Karpas-422 (cell line): ENCODE measurements around the gene MED31. TPM values are rescaled to one million over a fixed set of nuclear protein-coding genes. Genes with fewer than 3 reads are reported as not detected.
"Not testable (repeated sequence)": the region's sequence is repeated elsewhere in the genome, so short reads cannot be mapped to it uniquely, and the experiment has no call there.

Source experiments
- DNase-seq: peaks from one replicate; pipeline ENCODE4 v3.0.0-alpha.2; 2015
- H2AFZ ChIP-seq: fragments of 200-600 bp; sonication (generic); 2 replicates; pipeline ENCODE4 v1.6.1; 2014; ENCODE audit warnings: antibody characterized with exemption, low read length, mixed read lengths
- H3K27ac ChIP-seq: fragments of 200-600 bp; sonication (generic); 2 replicates; pipeline ENCODE4 v1.5.1; 2014; ENCODE audit warnings: mild to moderate bottlenecking, low read length, moderate library complexity
- H3K27me3 ChIP-seq: fragments of 200-600 bp; sonication (generic); 2 replicates; pipeline ENCODE4 v1.6.1; 2014; ENCODE audit warnings: low read length, mixed read lengths
- H3K36me3 ChIP-seq: fragments of 200-600 bp; sonication (generic); 2 replicates; pipeline ENCODE4 v1.6.1; 2014; ENCODE audit warnings: low read length, mixed read lengths; ENCODE audit not compliant: insufficient read depth
- H3K4me1 ChIP-seq: fragments of 200-600 bp; sonication (generic); 2 replicates; pipeline ENCODE4 v1.6.1; 2014; ENCODE audit warnings: mild to moderate bottlenecking, low read length, mixed read lengths
- H3K4me2 ChIP-seq: fragments of 200-600 bp; sonication (generic); 2 replicates; pipeline ENCODE4 v1.6.1; 2014; ENCODE audit warnings: low read length, low read depth, mild to moderate bottlenecking; ENCODE audit not compliant: poor library complexity, severe bottlenecking
- H3K4me3 ChIP-seq: fragments of 200-600 bp; sonication (generic); 2 replicates; pipeline ENCODE4 v1.5.1; 2014; ENCODE audit warnings: mild to moderate bottlenecking, antibody characterized with exemption, low read length, mixed read lengths
- H3K79me2 ChIP-seq: fragments of 200-600 bp; sonication (generic); 2 replicates; pipeline ENCODE4 v1.6.1; 2014; ENCODE audit warnings: mild to moderate bottlenecking, low read length, mixed read lengths
- H3K9ac ChIP-seq: fragments of 200-600 bp; sonication (generic); 2 replicates; pipeline ENCODE4 v1.6.0; 2014; ENCODE audit warnings: low read length
- H3K9me2 ChIP-seq: fragments of 200-600 bp; sonication (generic), shearing (Covaris generic); replicated peaks from 2 replicates; pipeline ENCODE4 v1.6.0; 2014; ENCODE audit warnings: mild to moderate bottlenecking, low read length, moderate library complexity; ENCODE audit not compliant: insufficient read depth
- H3K9me3 ChIP-seq: fragments of 300-700, 200-600 bp; sonication (generic); 2 replicates; pipeline ENCODE4 v1.6.1; 2014; ENCODE audit warnings: low read length, mixed read lengths
- H4K20me1 ChIP-seq: fragments of 200-600 bp; sonication (generic); 2 replicates; pipeline ENCODE4 v1.6.1; 2014; ENCODE audit warnings: mild to moderate bottlenecking, antibody characterized with exemption, low read length, low read depth; ENCODE audit not compliant: insufficient read depth
- total RNA-seq: library from RNA; depleted of rRNA; stranded (reverse); fragments of >200 nt; shearing (Covaris generic); gene quantifications from 2 replicates; pipeline ENCODE4 v1.2.3, GENCODE V29; 2014; ENCODE audit warnings: low replicate concordance

Gene MED31
- total RNA-seq, 1 experiment from 2014 or later: 45.3 TPM

DNA sequence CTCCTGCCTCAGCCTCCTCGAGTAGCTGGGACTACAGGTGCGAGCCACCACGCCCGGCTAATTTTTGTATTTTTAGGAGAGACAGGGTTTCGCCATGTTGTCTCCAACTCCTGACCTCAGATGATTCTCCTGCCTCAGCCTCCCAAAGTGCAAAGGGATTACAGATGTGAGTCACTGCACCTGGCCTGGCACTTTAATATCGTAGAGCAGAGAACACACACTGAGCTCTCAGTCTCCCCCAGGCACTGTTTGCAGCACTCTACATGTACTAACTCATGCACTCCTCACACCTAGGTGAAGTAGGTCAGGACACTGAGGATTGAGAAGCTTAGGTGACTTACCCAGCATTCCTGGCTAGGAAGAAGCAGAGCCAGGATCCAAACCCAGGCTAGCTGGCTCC, 15.2 kb upstream of the MED31 start:
- H3K4me2 ChIP-seq: no peak overlapping the region
- no peak overlapping the region for H3K9ac ChIP-seq
- peaks cover 8% of the 10 kb centered on the region; the same call in 1 of the 2 replicates for H3K36me3 ChIP-seq
- H3K4me1 ChIP-seq: peaks cover 22% of the 10 kb centered on the region
- peaks cover 19% of the 10 kb centered on the region for H3K79me2 ChIP-seq
- no peak overlapping the region for H2AFZ ChIP-seq
- H3K27ac ChIP-seq: no peak overlapping the region
- H3K4me3 ChIP-seq: no peak overlapping the region
- H3K27me3 ChIP-seq: no peaks in the 10 kb centered on the region
- H3K9me2 ChIP-seq: no peaks in the 10 kb centered on the region
- H3K9me3 ChIP-seq: no peaks in the 10 kb centered on the region
- no peaks in the 10 kb centered on the region for H4K20me1 ChIP-seq
- no peak for DNase-seq

DNA sequence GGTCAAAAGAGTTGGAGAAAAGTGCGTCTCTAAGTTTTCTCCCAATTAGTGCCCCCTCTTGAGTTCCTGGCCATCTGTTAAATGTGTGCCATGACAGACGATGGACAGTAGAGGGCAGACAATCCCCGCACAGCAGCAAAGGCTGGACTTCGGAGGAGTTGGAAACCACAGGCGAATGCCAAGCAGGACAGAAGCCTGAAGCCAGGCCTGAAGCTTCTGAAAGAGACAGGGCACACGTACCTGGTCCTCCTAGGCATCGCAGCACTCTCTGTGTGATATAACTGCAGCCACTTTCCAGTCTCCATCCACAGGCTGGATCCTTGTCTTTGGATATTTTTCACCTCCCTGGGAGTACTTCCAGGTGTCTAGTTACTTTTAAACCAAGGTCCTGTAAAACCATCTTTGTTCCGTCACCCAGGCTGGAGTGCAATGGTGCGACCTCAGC, 14.7 kb upstream of the MED31 start:
- peaks cover 22% of the 10 kb centered on the region for H3K79me2 ChIP-seq
- H2AFZ ChIP-seq: no peak overlapping the region
- H3K4me3 ChIP-seq: no peak overlapping the region
- no peak overlapping the region for H3K4me2 ChIP-seq
- no peaks in the 10 kb centered on the region for H3K9me2 ChIP-seq
- H3K36me3 ChIP-seq: peaks cover 8% of the 10 kb centered on the region; the same call in 1 of the 2 replicates
- H3K4me1 ChIP-seq: peaks cover 27% of the 10 kb centered on the region
- DNase-seq: peak; percentile 76
- H3K9ac ChIP-seq: no peak overlapping the region
- H4K20me1 ChIP-seq: no peaks in the 10 kb centered on the region
- H3K9me3 ChIP-seq: no peaks in the 10 kb centered on the region
- no peaks in the 10 kb centered on the region for H3K27me3 ChIP-seq
- H3K27ac ChIP-seq: no peak overlapping the region

DNA sequence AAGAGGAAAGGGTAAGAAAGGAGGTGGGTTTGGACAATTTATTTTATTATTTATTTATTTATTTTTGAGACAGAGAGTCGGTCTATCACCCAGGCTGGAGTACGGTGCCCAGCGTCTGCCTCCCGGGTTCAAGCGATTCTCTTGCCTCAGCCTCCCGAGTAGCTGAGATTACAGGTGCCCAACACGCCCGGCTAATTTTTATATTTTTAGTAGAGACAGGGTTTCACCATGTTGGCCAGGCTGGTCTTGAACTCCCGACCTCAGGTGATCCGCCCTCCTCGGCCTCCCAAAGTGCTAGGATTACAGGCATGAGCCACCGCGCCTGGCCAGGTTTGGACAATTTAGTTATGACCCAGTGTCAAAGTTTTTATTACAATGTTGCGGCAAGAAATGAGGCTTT, 11.8 kb upstream of the MED31 start:
- not testable (repeated sequence) for H3K27me3 ChIP-seq, H3K36me3 ChIP-seq, H4K20me1 ChIP-seq, H3K9me2 ChIP-seq, DNase-seq, H3K9me3 ChIP-seq, H3K4me3 ChIP-seq, H2AFZ ChIP-seq
- Histone ChIP-seq H3K4me2 (peak overlapping the region; percentile 80), H3K27ac (peak overlapping the region; percentile 92), H3K79me2 (peaks cover 25% of the 10 kb centered on the region), H3K9ac (peak overlapping the region; percentile 52), H3K4me1 (peaks cover 44% of the 10 kb centered on the region)

DNA sequence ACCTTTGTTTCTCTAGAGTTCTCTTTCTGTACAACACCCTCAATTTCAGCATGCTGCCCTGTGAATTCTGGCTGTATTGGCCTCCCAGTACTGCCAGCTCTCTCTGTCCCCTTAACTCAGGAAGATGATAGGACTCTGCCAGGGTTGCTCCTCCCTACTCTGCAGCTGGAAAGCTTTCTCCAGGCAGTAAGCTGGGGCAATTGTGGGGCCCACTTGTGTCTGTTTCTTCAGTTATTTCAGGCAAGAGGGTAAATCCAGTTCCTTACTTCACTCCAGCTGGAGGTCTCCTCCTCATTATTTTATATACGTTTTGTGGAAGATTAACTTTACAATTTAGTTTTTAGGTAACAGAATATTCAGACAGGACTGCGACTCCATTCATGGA, 10.1 kb upstream of the MED31 start:
- H3K9ac ChIP-seq: peak overlapping the region; percentile 76
- H2AFZ ChIP-seq: no peak overlapping the region
- H3K9me3 ChIP-seq: no peaks in the 10 kb centered on the region
- no peaks in the 10 kb centered on the region for H4K20me1 ChIP-seq
- H3K9me2 ChIP-seq: no peaks in the 10 kb centered on the region
- no peaks in the 10 kb centered on the region for H3K27me3 ChIP-seq
- H3K36me3 ChIP-seq: peaks cover 8% of the 10 kb centered on the region; the same call in 1 of the 2 replicates
- H3K4me2 ChIP-seq: peak overlapping the region; percentile 80
- peaks cover 38% of the 10 kb centered on the region for H3K79me2 ChIP-seq
- no peak for DNase-seq
- H3K27ac ChIP-seq: peak overlapping the region; percentile 92
- peak overlapping the region; percentile 67 for H3K4me3 ChIP-seq
- H3K4me1 ChIP-seq: peaks cover 52% of the 10 kb centered on the region

DNA sequence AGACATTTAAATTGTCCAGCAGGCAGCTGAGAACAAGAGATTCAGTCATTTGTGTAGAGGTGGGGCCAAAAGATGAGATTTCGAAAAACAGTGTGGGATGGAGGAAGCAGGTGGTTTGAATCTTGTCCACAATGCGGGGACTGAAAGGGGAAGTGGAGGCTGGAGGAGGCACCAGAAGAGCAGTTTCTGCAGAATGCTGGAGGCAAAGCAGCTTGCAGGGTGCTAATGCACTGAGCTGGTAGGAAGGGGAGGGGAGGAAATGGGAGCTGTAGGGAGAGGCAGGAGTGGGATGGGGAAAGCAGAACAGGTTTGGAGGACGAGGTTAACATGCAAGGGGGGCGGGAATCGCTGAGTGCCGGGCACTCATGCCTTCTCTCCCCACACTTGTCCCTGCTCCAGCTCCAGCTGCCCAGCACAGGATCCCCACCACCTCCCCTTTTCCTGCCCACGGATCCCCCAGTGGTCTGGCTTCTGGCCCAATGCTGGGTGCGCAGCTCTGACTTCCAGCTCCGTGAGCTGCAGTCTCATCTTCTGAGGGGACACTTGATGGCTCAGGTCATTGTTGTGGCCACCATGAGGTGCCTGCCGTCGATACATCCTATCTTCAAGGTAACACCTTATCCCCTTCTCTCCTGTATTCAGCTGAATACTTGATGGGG, 9.5 kb upstream of the MED31 start:
- Histone ChIP-seq H3K4me2 (peak overlapping the region; percentile 80), H3K4me3 (peak overlapping the region; percentile 67), H3K9ac (peak overlapping the region; percentile 76), H3K9me2 (no peaks in the 10 kb centered on the region), H3K27ac (peak overlapping the region; percentile 92), H4K20me1 (no peaks in the 10 kb centered on the region), H3K36me3 (peaks cover 8% of the 10 kb centered on the region; the same call in 1 of the 2 replicates), H2AFZ (no peak overlapping the region), H3K9me3 (no peaks in the 10 kb centered on the region), H3K4me1 (peaks cover 52% of the 10 kb centered on the region), H3K79me2 (peaks cover 38% of the 10 kb centered on the region), H3K27me3 (no peaks in the 10 kb centered on the region)
- peak; percentile 88 for DNase-seq

DNA sequence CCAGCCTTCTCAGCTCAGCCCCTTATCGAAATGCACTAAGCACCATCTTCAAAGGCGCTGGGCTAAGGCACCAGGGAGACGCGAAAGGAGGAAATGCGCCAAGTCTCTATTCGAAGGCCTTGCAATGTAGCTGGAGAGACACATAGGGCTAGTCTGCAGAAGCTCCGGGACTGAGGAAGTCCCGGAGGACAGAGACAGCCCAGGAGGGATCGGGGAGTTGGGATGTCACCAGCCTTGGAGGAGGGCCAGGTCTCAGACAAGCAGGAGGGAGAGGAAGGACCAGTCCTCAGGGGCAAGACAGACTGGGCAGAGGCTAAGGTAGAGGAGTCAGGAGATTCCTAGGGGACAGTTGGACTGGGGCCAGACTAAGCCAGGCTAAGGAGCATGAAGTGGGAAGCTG, 8.7 kb upstream of the MED31 start:
- no peaks in the 10 kb centered on the region for H3K27me3 ChIP-seq
- H3K4me1 ChIP-seq: peaks cover 50% of the 10 kb centered on the region
- no peaks in the 10 kb centered on the region for H3K9me3 ChIP-seq
- no peak for DNase-seq
- peaks cover 8% of the 10 kb centered on the region; the same call in 1 of the 2 replicates for H3K36me3 ChIP-seq
- no peaks in the 10 kb centered on the region for H4K20me1 ChIP-seq
- peak overlapping the region; percentile 67 for H3K4me3 ChIP-seq
- peaks cover 36% of the 10 kb centered on the region for H3K79me2 ChIP-seq
- no peak overlapping the region for H2AFZ ChIP-seq
- peak overlapping the region; percentile 92 for H3K27ac ChIP-seq
- H3K9ac ChIP-seq: peak overlapping the region; percentile 76
- peak overlapping the region; percentile 80 for H3K4me2 ChIP-seq
- H3K9me2 ChIP-seq: no peaks in the 10 kb centered on the region

DNA sequence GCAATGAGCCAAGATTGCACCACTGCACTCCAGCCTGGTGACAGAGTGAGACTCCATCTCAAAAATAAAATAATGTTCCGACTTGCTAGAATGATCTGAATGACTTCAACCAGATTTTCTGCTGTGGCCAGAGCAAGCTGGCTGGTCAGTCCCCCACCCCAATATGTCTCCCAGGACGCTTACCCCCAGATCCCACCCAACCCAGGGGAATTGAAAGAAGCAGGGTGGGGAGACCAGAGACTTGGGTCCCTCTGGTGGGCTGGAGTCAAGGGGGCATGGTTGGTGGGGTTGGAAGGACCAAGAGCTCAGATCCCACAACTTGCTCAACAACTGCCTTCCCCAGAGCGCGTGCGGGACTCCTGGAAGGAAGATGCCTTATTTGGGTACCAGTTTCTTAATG, 7.0 kb upstream of the MED31 start:
- not testable (repeated sequence) for H3K27me3 ChIP-seq, H3K36me3 ChIP-seq, H3K27ac ChIP-seq, H4K20me1 ChIP-seq, H3K9ac ChIP-seq, H3K9me2 ChIP-seq, H2AFZ ChIP-seq, H3K9me3 ChIP-seq
- H3K4me2 ChIP-seq: peak overlapping the region; percentile 93
- H3K4me3 ChIP-seq: peak overlapping the region; percentile 91
- peaks cover 28% of the 10 kb centered on the region for H3K79me2 ChIP-seq
- H3K4me1 ChIP-seq: peaks cover 57% of the 10 kb centered on the region
- DNase-seq: peak; percentile 29

DNA sequence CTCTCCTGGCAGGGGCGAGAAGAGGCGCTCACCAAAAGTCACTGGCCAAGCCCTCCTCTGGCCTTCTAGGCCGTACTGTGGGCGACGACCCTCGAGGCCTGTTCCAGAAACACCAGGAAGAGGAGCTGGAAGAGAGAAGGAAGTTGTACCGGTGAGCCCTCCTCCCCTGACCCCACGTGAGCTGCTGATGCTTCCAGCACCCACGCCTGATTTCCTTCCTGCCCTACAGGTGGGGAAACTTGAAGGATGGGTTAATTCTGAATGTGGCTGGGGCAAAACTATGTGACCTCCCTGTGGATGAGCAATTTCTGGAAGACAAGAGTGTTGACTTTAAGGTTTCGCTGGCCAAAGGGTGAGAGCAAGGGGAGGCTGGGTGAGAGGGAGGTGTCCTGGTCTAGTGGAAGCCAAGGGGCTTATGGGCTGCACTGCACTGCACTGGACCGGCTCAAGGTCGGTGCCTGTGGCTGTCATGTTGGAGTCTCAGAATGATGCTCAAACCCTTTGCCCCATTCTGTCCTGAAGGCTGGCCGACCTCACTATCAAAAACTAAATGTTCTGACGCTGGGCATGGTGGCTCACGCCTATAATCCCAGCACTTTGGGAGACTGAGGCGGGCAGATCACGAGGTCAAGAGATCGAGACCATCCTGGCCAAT, 6.4 kb upstream of the MED31 start:
- Histone ChIP-seq H3K9ac (peak overlapping the region; percentile 97), H3K4me2 (peak overlapping the region; percentile 93), H3K9me2 (no peaks in the 10 kb centered on the region), H3K36me3 (no peaks in the 10 kb centered on the region), H3K4me1 (peaks cover 60% of the 10 kb centered on the region), H3K4me3 (peak overlapping the region; percentile 91), H3K27me3 (no peaks in the 10 kb centered on the region), H3K9me3 (no peaks in the 10 kb centered on the region), H3K79me2 (peaks cover 26% of the 10 kb centered on the region), H4K20me1 (no peaks in the 10 kb centered on the region), H3K27ac (peak overlapping the region; percentile 78), H2AFZ (0 out of 2 replicates have a peak overlapping the region, but pooled peaks have one; percentile 38)
- peak; percentile 59 for DNase-seq
